ENCODE results near the gene LOXL4. TPM values are rescaled to one million over a fixed set of nuclear protein-coding genes. Genes with fewer than 3 reads are reported as not detected.

The LOXL4 gene
- total RNA-seq, 2 experiments from 2014 or later, result not detected

DNA sequence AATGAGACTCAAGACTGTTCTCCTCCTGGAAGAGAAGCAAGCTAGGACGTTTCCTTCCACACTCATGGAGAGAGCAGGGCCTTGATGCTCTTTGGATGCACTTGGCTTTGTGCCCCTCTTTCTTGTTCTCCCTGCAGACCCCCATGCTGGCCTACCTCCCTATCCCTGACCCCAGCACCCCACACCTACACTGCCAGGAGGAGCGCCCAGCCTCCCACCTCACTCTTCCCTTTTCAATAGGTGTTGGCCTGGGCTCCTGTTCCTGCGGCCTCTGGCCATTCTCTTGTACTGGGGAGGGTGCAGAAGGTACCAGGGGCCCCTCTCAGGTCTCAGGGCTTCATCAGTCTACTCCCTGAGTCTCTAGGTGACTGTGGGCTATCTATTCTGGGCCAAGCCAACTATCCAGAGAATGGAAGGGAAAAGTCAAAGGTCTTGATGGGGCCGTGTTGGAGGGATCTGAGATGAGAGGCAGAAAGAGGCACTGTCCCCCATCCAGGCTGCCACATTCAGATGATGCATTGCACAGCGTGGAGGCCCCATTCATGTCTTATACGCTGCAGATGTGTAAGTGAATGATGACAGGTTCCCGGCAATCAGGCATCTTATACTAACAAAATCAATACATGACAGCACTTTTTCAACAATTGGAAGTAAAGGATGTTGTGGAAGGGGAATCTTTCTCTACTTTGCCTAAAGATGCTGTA is 32.7 kb upstream of the LOXL4 start:
- CTCF ChIA-PET, result no interaction called here
- no peaks in the 10 kb centered on the region for H3K4me1 Mint-ChIP-seq (ENCODE audit: low read depth)

DNA sequence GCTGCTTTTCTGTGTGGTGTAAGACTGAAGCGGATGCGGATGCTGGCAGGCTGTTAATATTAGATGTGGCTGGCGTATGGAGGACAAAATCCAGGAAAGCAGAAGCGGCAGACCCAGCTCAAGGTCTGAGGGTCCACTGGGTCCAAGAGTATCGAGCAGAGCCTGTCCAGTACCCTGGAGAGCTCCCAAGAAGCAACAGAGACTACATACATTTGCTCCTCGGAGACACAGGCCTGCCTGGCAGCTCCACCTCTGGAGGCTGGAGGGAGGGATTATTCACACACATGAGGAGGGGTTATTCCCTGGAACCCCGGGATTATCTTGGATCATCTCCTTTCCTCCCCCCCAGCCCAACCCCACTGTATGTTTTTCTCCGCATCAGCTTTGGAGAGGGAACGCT is 31.3 kb upstream of the LOXL4 start:
- Mint-ChIP-seq H3K4me1 (ENCODE audit: low read depth) (no peaks in the 10 kb centered on the region), H3K27ac (no peak overlapping the region), H3K4me3 (no peak overlapping the region), H3K27me3 (peaks cover 80% of the 10 kb centered on the region), H3K36me3 (ENCODE audit: low read depth) (no peaks in the 10 kb centered on the region), H3K9me3 (no peaks in the 10 kb centered on the region)
- no peak overlapping the region for H3K4me3 ChIP-seq (ENCODE audit: low read length)
- H3K27me3 ChIP-seq (ENCODE audit: control insufficient read depth in 1 of 2, insufficient read depth in 2 of 2, low read length in 2 of 2), result peaks cover 12 to 19% of the 10 kb centered on the region in 2 experiments
- H3K9me3 ChIP-seq (ENCODE audit: control insufficient read depth in 1 of 2, insufficient read depth in 1 of 2, low read length in 2 of 2), result peaks cover 0 to 3% of the 10 kb centered on the region in 2 experiments
- POLR2A ChIA-PET, result no interaction called here
- no peaks in the 10 kb centered on the region for H3K36me3 ChIP-seq (ENCODE audit: insufficient read depth, low read length)
- CTCF ChIA-PET, result no interaction called here
- TF ChIP-seq, protein P1, sequence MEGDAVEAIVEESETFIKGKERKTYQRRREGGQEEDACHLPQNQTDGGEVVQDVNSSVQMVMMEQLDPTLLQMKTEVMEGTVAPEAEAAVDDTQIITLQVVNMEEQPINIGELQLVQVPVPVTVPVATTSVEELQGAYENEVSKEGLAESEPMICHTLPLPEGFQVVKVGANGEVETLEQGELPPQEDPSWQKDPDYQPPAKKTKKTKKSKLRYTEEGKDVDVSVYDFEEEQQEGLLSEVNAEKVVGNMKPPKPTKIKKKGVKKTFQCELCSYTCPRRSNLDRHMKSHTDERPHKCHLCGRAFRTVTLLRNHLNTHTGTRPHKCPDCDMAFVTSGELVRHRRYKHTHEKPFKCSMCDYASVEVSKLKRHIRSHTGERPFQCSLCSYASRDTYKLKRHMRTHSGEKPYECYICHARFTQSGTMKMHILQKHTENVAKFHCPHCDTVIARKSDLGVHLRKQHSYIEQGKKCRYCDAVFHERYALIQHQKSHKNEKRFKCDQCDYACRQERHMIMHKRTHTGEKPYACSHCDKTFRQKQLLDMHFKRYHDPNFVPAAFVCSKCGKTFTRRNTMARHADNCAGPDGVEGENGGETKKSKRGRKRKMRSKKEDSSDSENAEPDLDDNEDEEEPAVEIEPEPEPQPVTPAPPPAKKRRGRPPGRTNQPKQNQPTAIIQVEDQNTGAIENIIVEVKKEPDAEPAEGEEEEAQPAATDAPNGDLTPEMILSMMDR (IDR thresholded peaks at IDR 0.05), result no peak
- DNase-seq (no peak), ATAC-seq (ENCODE audit: poor library complexity) (no peak)
- no peak overlapping the region for H3K27ac ChIP-seq (ENCODE audit: low read depth in 1 of 2, low read length in 2 of 2)
- no peaks in the 10 kb centered on the region for H3K4me1 ChIP-seq (ENCODE audit: insufficient read depth, low read length)
- intact Hi-C loops (cut with DNase I, micrococcal nuclease), result no loop called here

More for the DNA sequence above, 32.7 kb upstream of the LOXL4 start:
- Mint-ChIP-seq H3K27me3 (peaks cover 79% of the 10 kb centered on the region), H3K36me3 (ENCODE audit: low read depth) (no peaks in the 10 kb centered on the region), H3K9me3 (no peaks in the 10 kb centered on the region), H3K4me3 (no peak overlapping the region), H3K27ac (no peak overlapping the region)
- peaks cover 12 to 19% of the 10 kb centered on the region in 2 experiments for H3K27me3 ChIP-seq (ENCODE audit: control insufficient read depth in 1 of 2, insufficient read depth in 2 of 2, low read length in 2 of 2)
- H3K9me3 ChIP-seq (ENCODE audit: control insufficient read depth in 1 of 2, insufficient read depth in 1 of 2, low read length in 2 of 2), result peaks cover 0 to 3% of the 10 kb centered on the region in 2 experiments
- no peaks in the 10 kb centered on the region for H3K36me3 ChIP-seq (ENCODE audit: insufficient read depth, low read length)
- no peak overlapping the region for H3K4me3 ChIP-seq (ENCODE audit: low read length)
- POLR2A ChIA-PET, result no interaction called here
- TF ChIP-seq, protein P1 (IDR thresholded peaks at IDR 0.05), result no peak
- DNase-seq, result no peak
- ATAC-seq (ENCODE audit: poor library complexity), result no peak
- intact Hi-C loops (cut with DNase I, micrococcal nuclease), result no loop called here
- no peaks in the 10 kb centered on the region for H3K4me1 ChIP-seq (ENCODE audit: insufficient read depth, low read length)
- H3K27ac ChIP-seq (ENCODE audit: low read depth in 1 of 2, low read length in 2 of 2), result no peak overlapping the region

DNA sequence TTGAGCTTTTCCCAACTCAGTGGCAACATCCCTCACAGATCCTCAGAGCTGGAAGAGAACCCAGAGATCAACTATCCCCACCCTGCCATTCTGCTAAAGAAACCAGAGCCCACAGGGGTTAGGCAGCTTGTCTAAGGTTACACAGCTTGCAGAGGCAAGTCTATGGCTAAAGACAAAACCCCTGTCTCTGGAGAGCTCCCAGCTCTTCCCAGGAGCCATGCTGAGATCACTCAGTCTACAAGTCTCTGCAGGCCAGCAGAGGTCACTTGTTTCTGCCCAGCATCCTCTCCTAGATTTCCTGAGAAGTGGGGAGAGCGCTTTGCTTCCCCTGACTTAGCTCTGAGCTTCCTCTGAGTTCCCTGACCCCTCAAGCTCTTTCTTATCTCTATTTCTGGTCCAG is 28.5 kb upstream of the LOXL4 start:
- Mint-ChIP-seq H3K4me3 (no peak overlapping the region), H3K36me3 (ENCODE audit: low read depth) (no peaks in the 10 kb centered on the region), H3K9me3 (no peaks in the 10 kb centered on the region), H3K27me3 (peaks cover 59% of the 10 kb centered on the region), H3K27ac (no peak overlapping the region), H3K4me1 (ENCODE audit: low read depth) (no peaks in the 10 kb centered on the region)
- Histone ChIP-seq H3K27ac (ENCODE audit: low read depth in 1 of 2, low read length in 2 of 2) (no peak overlapping the region), H3K4me3 (ENCODE audit: low read length) (no peak overlapping the region), H3K9me3 (ENCODE audit: control insufficient read depth in 1 of 2, insufficient read depth in 1 of 2, low read length in 2 of 2) (no peaks in the 10 kb centered on the region), H3K36me3 (ENCODE audit: insufficient read depth, low read length) (no peaks in the 10 kb centered on the region), H3K27me3 (ENCODE audit: control insufficient read depth in 1 of 2, insufficient read depth in 2 of 2, low read length in 2 of 2) (peaks cover 7 to 16% of the 10 kb centered on the region in 2 experiments), H3K4me1 (ENCODE audit: insufficient read depth, low read length) (no peaks in the 10 kb centered on the region)
- TF ChIP-seq, protein P1 (IDR thresholded peaks at IDR 0.05), result no peak
- ATAC-seq (ENCODE audit: poor library complexity) (no peak), DNase-seq (no peak)
- CTCF ChIA-PET, result no interaction called here
- POLR2A ChIA-PET, result no interaction called here
- intact Hi-C loops (cut with DNase I, micrococcal nuclease), result no loop called here
